H1 (cell line): ENCODE measurements around the gene PAQR4. TPM values are rescaled to one million over a fixed set of nuclear protein-coding genes. Genes with fewer than 3 reads are reported as not detected.

Experiments
- CTCF ChIA-PET: fragments of 300-600 bp; sonication (Branson Sonifier 250); formaldehyde crosslinking; loops from one replicate; lab custom pipeline; 2021; ENCODE audit not compliant: partially characterized antibody; lab: Charles Lee
- POLR2A ChIA-PET: fragments of 300-600 bp; sonication (Branson Sonifier 250); formaldehyde crosslinking; loops from one replicate; lab custom pipeline; 2021; ENCODE audit warnings: inconsistent platforms; ENCODE audit not compliant: partially characterized antibody; lab: Charles Lee
- DNase-seq, 2 experiments: peaks; one replicate each; pipeline versions ENCODE4 v3.0.0 to v3.0.0-alpha.2; 2010 to 2022; ENCODE audit warnings: low spot score in 2 of 2, low read depth in 1 of 2, mixed read lengths in 1 of 2
- FAIRE-seq: peaks from 2 replicates; lab custom pipeline; 2011; peaks lifted over from hg19 to GRCh38; lab: Jason Lieb, UNC
- H2AFZ ChIP-seq: 2 replicates; pipeline ENCODE4 v1.8.1; 2012; ENCODE audit warnings: low read length, inconsistent platforms
- H2AK5ac ChIP-seq: 2 replicates; pipeline ENCODE4 v1.6.1; 2013; ENCODE audit warnings: low read depth, low read length
- H2BK120ac ChIP-seq: replicated peaks from 2 replicates; pipeline ENCODE3; 2013; ENCODE audit warnings: low read depth, low read length, inconsistent platforms
- H2BK12ac ChIP-seq: 2 replicates; pipeline ENCODE4 v1.6.1; 2013; ENCODE audit warnings: low read depth, low read length
- H2BK15ac ChIP-seq: 2 replicates; pipeline ENCODE4 v1.6.1; 2013; ENCODE audit warnings: low read length
- H2BK20ac ChIP-seq: 2 replicates; pipeline ENCODE4 v1.6.1; 2013; ENCODE audit warnings: low read length
- H2BK5ac ChIP-seq: 2 replicates; pipeline ENCODE4 v1.6.1; 2013; ENCODE audit warnings: low read depth, low read length
- H3K14ac ChIP-seq: 2 replicates; pipeline ENCODE4 v1.6.1; 2013; ENCODE audit warnings: inconsistent platforms; ENCODE audit not compliant: insufficient read length
- H3K18ac ChIP-seq: 2 replicates; pipeline ENCODE4 v1.6.1; 2013; ENCODE audit warnings: low read length; ENCODE audit errors: extremely low read depth
- H3K23ac ChIP-seq: 2 replicates; pipeline ENCODE4 v1.6.1; 2013; ENCODE audit warnings: inconsistent platforms; ENCODE audit not compliant: insufficient read length
- H3K23me2 ChIP-seq: 2 replicates; pipeline ENCODE4 v1.6.1; 2013; ENCODE audit warnings: low read depth, low read length
- H3K27ac ChIP-seq: 2 replicates; pipeline ENCODE4 v1.6.1; 2011; ENCODE audit warnings: low read depth, low read length, inconsistent platforms
- H3K27me3 ChIP-seq, 4 experiments: replicated peaks in 1 of 4; 1 replicate in 1 of 4; 2 replicates in 3 of 4; pipeline versions ENCODE4 v1.6.1 to v1.8.1; 2011 to 2013; ENCODE audit warnings: low read length in 3 of 4, mild to moderate bottlenecking in 3 of 4, inconsistent platforms in 2 of 4, mixed read lengths in 2 of 4, moderate library complexity in 1 of 4; ENCODE audit not compliant: control insufficient read depth in 3 of 4, insufficient read depth in 3 of 4; ENCODE audit errors: extremely low read depth in 1 of 4
- H3K36me3 ChIP-seq, 4 experiments: 2 replicates each; pipeline versions ENCODE4 v1.6.1 to v1.8.1; 2011 to 2013; ENCODE audit warnings: mild to moderate bottlenecking in 4 of 4, low read length in 3 of 4, moderate library complexity in 2 of 4, control low read depth in 1 of 4, inconsistent platforms in 1 of 4; ENCODE audit not compliant: insufficient read depth in 4 of 4, control insufficient read depth in 2 of 4
- H3K4ac ChIP-seq: replicated peaks from 2 replicates; pipeline ENCODE3; 2013; ENCODE audit warnings: low read length, low read depth, mixed read lengths, inconsistent platforms; ENCODE audit not compliant: insufficient read length
- H3K4me1 ChIP-seq, 4 experiments: replicated peaks in 1 of 4; 1 replicate in 1 of 4; 2 replicates in 3 of 4; pipeline versions ENCODE4 v1.6.1 to v1.8.1; 2011 to 2013; ENCODE audit warnings: low read length in 3 of 4, inconsistent platforms in 2 of 4, mixed read lengths in 1 of 4; ENCODE audit not compliant: insufficient read depth in 4 of 4, control insufficient read depth in 3 of 4
- H3K4me2 ChIP-seq, 2 experiments: 2 replicates each; pipeline versions ENCODE4 v1.6.1 to v1.8.1; 2011 to 2013; ENCODE audit warnings: low read depth in 2 of 2, low read length in 2 of 2, control low read depth in 1 of 2, inconsistent platforms in 1 of 2, mild to moderate bottlenecking in 1 of 2; ENCODE audit not compliant: insufficient read depth in 1 of 2
- H3K4me3 ChIP-seq, 4 experiments: fragments of 200-600, 300-600 bp in 1 of 4; sonication (generic), shearing (Covaris generic), sonication (Bioruptor Twin) in 1 of 4; 2 replicates each; pipeline versions ENCODE4 v1.5.1 to v1.8.1; 2011 to 2016; ENCODE audit warnings: low read length in 4 of 4, low read depth in 3 of 4, control low read depth in 2 of 4, inconsistent platforms in 2 of 4, mild to moderate bottlenecking in 2 of 4, mixed read lengths in 1 of 4, moderate library complexity in 1 of 4; ENCODE audit not compliant: insufficient read depth in 2 of 4; ENCODE audit errors: extremely low read depth in 1 of 4
- H3K56ac ChIP-seq: replicated peaks from 2 replicates; pipeline ENCODE3; 2013; ENCODE audit warnings: low read depth, mild to moderate bottlenecking, mixed read lengths, low read length, inconsistent platforms; ENCODE audit not compliant: insufficient read length
- H3K79me1 ChIP-seq: 2 replicates; pipeline ENCODE4 v1.6.1; 2013; ENCODE audit warnings: low read depth, low read length, control low read depth
- H3K79me2 ChIP-seq, 2 experiments: 2 replicates each; pipeline versions ENCODE4 v1.6.1 to v1.8.1; 2012 to 2013; ENCODE audit warnings: low read length in 2 of 2, mild to moderate bottlenecking in 2 of 2, inconsistent platforms in 1 of 2; ENCODE audit not compliant: insufficient read depth in 2 of 2, control insufficient read depth in 1 of 2
- H3K9ac ChIP-seq, 4 experiments: replicated peaks in 1 of 4; 1 replicate in 1 of 4; 2 replicates in 3 of 4; pipeline versions ENCODE4 v1.6.1 to v1.8.1; 2011 to 2013; ENCODE audit warnings: low read depth in 3 of 4, low read length in 3 of 4, control low read depth in 2 of 4, mild to moderate bottlenecking in 2 of 4, moderate library complexity in 2 of 4, inconsistent platforms in 1 of 4; ENCODE audit errors: extremely low read depth in 1 of 4
- H3K9me3 ChIP-seq, 2 experiments: 2 replicates each; pipeline versions ENCODE4 v1.6.1 to v1.8.1; 2012 to 2013; ENCODE audit warnings: mild to moderate bottlenecking in 2 of 2, moderate library complexity in 2 of 2, control low read depth in 1 of 2, inconsistent platforms in 1 of 2, low read depth in 1 of 2, low read length in 1 of 2, mixed read lengths in 1 of 2; ENCODE audit not compliant: insufficient read depth in 2 of 2
- H4K20me1 ChIP-seq, 2 experiments: replicated peaks in 1 of 2; 2 replicates each; pipeline versions ENCODE3 to v1.8.1; 2011 to 2013; ENCODE audit warnings: inconsistent platforms in 2 of 2, low read length in 2 of 2, mild to moderate bottlenecking in 1 of 2; ENCODE audit not compliant: insufficient read depth in 2 of 2, control insufficient read depth in 1 of 2
- H4K5ac ChIP-seq: 2 replicates; pipeline ENCODE4 v1.6.1; 2013; ENCODE audit warnings: low read length, low read depth, mixed read lengths, inconsistent platforms; ENCODE audit not compliant: insufficient read length
- H4K8ac ChIP-seq: 2 replicates; pipeline ENCODE4 v1.8.0; 2013; ENCODE audit warnings: mild to moderate bottlenecking, moderate library complexity, low read length, inconsistent platforms; ENCODE audit not compliant: insufficient read depth; ENCODE audit errors: extremely low read depth
- H4K91ac ChIP-seq: replicated peaks from 2 replicates; pipeline ENCODE3; 2013; ENCODE audit warnings: low read length, mixed read lengths, inconsistent platforms; ENCODE audit not compliant: insufficient read length
- ATF2 ChIP-seq: IDR thresholded peaks from 2 replicates; pipeline ENCODE4 v1.6.1; 2012; ENCODE audit warnings: low read length, inconsistent platforms
- SIX5 ChIP-seq: IDR thresholded peaks from 2 replicates; pipeline ENCODE4 v1.6.1; 2011; ENCODE audit warnings: mild to moderate bottlenecking, low read depth, low read length
- WGBS, 2 experiments: shearing (Covaris generic) in 1 of 2; methylation state at CpG; one replicate each; pipeline versions ENCODE4 v1.1.6 to v1.1.7; 2013 to 2015; ENCODE audit warnings: low lambda C conversion rate in 2 of 2, mixed read lengths in 2 of 2, inconsistent platforms in 1 of 2, low coverage in 1 of 2, missing lambda C conversion rate in 1 of 2; ENCODE audit not compliant: insufficient replicate concordance in 2 of 2, insufficient coverage in 1 of 2, insufficient read length in 1 of 2; ENCODE audit errors: extremely low coverage in 1 of 2, missing lambda C conversion rate in 1 of 2; 5-methylcytosine and 5-hydroxymethylcytosine counted together
- polyA plus RNA-seq, 7 experiments: library from polyadenylated mRNA; depleted of rRNA in 3 of 7; stranded (reverse) in 5 of 7; unstranded in 2 of 7; fragments of >200 nt in 5 of 7; fragments of 200-250 nt in 2 of 7; gene quantifications; 1 replicate in 5 of 7; 2 replicates in 1 of 7; 4 replicates in 1 of 7; pipeline versions ENCODE4 v1.2.1 to v1.2.3, GENCODE V29; 2011 to 2013; ENCODE audit warnings: missing spikeins in 2 of 7, mixed read lengths in 2 of 7
- total RNA-seq: library from RNA; stranded (reverse); fragmentation: NEBNext Ultra II Directional; extraction: Animal tissue kit (Norgen Biotek cat#: 25700); gene quantifications from 2 replicates; pipeline ENCODE4 v1.2.1, GENCODE V29; 2021

Gene PAQR4
- total and polyA plus RNA-seq, 2 of the 8 experiments (the other 6 are each of a cell fraction or from before 2014, with no cell fraction given), result 28.2 to 34.6 TPM

DNA sequence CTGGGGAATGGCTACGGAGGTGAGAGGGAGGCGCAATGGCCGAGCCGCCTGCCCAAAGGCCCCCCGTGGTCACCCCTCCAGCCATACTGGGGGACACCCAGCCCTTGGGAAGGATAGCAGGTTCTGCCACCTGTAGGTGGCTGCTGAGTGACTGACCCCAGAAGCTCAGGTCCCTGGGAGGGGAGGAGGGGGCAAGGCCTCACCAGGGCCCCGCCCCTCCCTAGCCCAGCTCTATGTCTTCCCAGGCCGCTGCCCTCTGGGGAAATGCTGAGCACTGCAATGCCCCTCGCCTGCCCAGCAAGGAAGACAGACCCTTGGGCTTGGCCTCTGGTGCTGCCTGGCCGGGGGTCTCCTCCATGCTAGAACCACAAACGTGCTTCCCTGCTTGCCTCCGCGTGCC is 32.2 kb downstream of the PAQR4 start:
- Histone ChIP-seq H3K14ac (no peak overlapping the region), H3K23me2 (peaks cover 3% of the 10 kb centered on the region), H2BK5ac (no peak overlapping the region; the same call in 1 of the 2 replicates), H4K8ac (no peak overlapping the region), H3K4me3 (no peak overlapping the region), H3K27ac (no peak overlapping the region), H3K56ac (no peak overlapping the region), H3K79me1 (no peaks in the 10 kb centered on the region), H2AK5ac (0 out of 2 replicates have a peak overlapping the region, but pooled peaks have one; percentile 75), H3K27me3 (no peaks in the 10 kb centered on the region), H2BK20ac (no peak overlapping the region), H3K79me2 (0 out of 4 replicates have a peak, but pooled peaks cover 0 to 2% of the 10 kb centered on the region in 2 experiments), H3K9ac (no peak overlapping the region), H3K36me3 (peaks cover 0 to under 1% (median 0%) of the 10 kb centered on the region in 4 experiments; a peak in 1 of 8 replicates), H2BK15ac (peak overlapping the region; percentile 81; the same call in 1 of the 2 replicates), H2BK12ac (peak overlapping the region; percentile 22; the same call in 1 of the 2 replicates), H4K5ac (no peak overlapping the region), H3K4me1 (peaks cover 0 to 31% (median 13%) of the 10 kb centered on the region in 4 experiments; a peak in 6 of 7 replicates), H2AFZ (no peak overlapping the region), H3K4me2 (no peak overlapping the region), H4K20me1 (peaks cover 0 to 2% of the 10 kb centered on the region in 2 experiments), H3K9me3 (no peaks in the 10 kb centered on the region), H3K23ac (no peak overlapping the region), H3K18ac (peak overlapping the region; percentile 71), H3K4ac (no peak overlapping the region), H4K91ac (peak overlapping the region; percentile 26), H2BK120ac (no peak overlapping the region)
- FAIRE-seq (no peak), DNase-seq (no peak)
- ChIA-PET POLR2A (interaction anchor here (0.7 to 35.7 kb wide), 9 partner anchors 8 to 46 kb away, joined by 3 to 1808 read pairs (median 11); partner anchors contain the start of genes BICDL2, CLDN6, CLDN9 and HCFC1R1), CTCF (interaction anchor here (1.3 to 17.3 kb wide), 11 partner anchors 10 to 105 kb away, joined by 3 to 639 read pairs (median 8); partner anchors contain the start of genes BICDL2, CLDN6, CLDN9 and HCFC1R1)
- WGBS, 2 experiments, result 82% methylated on average over 12 of the region's 12 CpGs; no CpG with 5 or more reads in 1 of the 2 experiments
- TF ChIP-seq SIX5, result no peak
- no peak for TF ChIP-seq ATF2
